Hepatocyte (in vitro differentiated cells): ENCODE data around the gene OST4.

Experiments used
- EZH2 ChIP-seq: fragments of 200-600 bp; sonication (generic); IDR thresholded peaks from 2 replicates; pipeline ENCODE4 v1.6.1; 2016; ENCODE audit warnings: antibody characterized with exemption, mild to moderate bottlenecking, borderline replicate concordance
- TF ChIP-seq, protein P1 (sequence below): fragments of 200-600 bp; sonication (generic); IDR thresholded peaks from 2 replicates; pipeline ENCODE4 v1.5.1; 2016; ENCODE audit warnings: antibody characterized with exemption, mild to moderate bottlenecking; ENCODE audit not compliant: poor library complexity

DNA sequence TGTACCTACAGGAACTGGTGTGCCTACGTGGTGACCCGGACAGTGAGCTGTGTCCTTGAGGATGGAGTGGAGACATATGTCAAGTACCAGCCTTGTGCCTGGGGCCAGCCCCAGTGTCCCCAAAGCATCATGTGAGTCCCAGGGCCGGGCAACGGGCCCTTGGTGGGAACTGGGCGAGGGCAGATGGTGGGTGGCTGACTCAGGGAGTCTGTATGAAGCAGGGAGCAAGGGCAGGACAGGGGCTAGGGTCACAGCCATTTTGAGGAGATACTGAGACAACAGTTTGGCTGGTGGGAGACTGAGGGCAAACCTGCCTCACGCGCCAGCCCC is 8.7 kb upstream of the OST4 start:
- TF ChIP-seq EZH2, result no peak
- TF ChIP-seq, protein P1, sequence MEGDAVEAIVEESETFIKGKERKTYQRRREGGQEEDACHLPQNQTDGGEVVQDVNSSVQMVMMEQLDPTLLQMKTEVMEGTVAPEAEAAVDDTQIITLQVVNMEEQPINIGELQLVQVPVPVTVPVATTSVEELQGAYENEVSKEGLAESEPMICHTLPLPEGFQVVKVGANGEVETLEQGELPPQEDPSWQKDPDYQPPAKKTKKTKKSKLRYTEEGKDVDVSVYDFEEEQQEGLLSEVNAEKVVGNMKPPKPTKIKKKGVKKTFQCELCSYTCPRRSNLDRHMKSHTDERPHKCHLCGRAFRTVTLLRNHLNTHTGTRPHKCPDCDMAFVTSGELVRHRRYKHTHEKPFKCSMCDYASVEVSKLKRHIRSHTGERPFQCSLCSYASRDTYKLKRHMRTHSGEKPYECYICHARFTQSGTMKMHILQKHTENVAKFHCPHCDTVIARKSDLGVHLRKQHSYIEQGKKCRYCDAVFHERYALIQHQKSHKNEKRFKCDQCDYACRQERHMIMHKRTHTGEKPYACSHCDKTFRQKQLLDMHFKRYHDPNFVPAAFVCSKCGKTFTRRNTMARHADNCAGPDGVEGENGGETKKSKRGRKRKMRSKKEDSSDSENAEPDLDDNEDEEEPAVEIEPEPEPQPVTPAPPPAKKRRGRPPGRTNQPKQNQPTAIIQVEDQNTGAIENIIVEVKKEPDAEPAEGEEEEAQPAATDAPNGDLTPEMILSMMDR, result no peak
